Measurements from ENCODE around the gene BPIFA3.

Gene BPIFA3

GRCh38 chr20:33217052-33217451 lies at the start of gene BPIFA3:
BPIFA3 (plus strand) TSS chr20:33217352; CDS start chr20:33217537, 185 bp downstream.
- no peak for TF ChIP-seq ZFX (IDR thresholded peaks at IDR 0.05)
- TF ChIP-seq CTCF (conservative IDR thresholded peaks at IDR 0.05), result no peak
- H3K27ac ChIP-seq, result no peak within 1 kb of the TSS

- TF ChIP-seq CTCF (conservative IDR thresholded peaks at IDR 0.05) (no peak), ZFX (IDR thresholded peaks at IDR 0.05) (no peak)
Measured at GRCh38 chr20:33167859-33168258, 49.3 kb upstream of the BPIFA3 start, which contains the start of gene BPIFA2. BPIFA2 (plus strand) TSS chr20:33168159; CDS start chr20:33169146, 987 bp downstream.

GRCh38 chr20:33169176-33169794 lies 47.9 kb upstream of the BPIFA3 start:
- TF ChIP-seq ZFX (IDR thresholded peaks at IDR 0.05) (no peak), CTCF (conservative IDR thresholded peaks at IDR 0.05) (peak; percentile 83)
- no peak overlapping the region for H3K27ac ChIP-seq

More at GRCh38 chr20:33167859-33168258, 49.3 kb upstream of the BPIFA3 start, which contains the start of gene BPIFA2:
- no peak within 1 kb of the TSS for H3K27ac ChIP-seq

- no peak overlapping the region for H3K27ac ChIP-seq
Measured at GRCh38 chr20:33172781-33173180, 44.4 kb upstream of the BPIFA3 start.

GRCh38 chr20:33175123-33175522 lies 42.0 kb upstream of the BPIFA3 start:
- no peak overlapping the region for H3K27ac ChIP-seq
- no peak for TF ChIP-seq CTCF (conservative IDR thresholded peaks at IDR 0.05)
- TF ChIP-seq ZFX (IDR thresholded peaks at IDR 0.05), result no peak

More at GRCh38 chr20:33172781-33173180, 44.4 kb upstream of the BPIFA3 start:
- TF ChIP-seq ZFX (IDR thresholded peaks at IDR 0.05) (no peak), CTCF (conservative IDR thresholded peaks at IDR 0.05) (no peak)

DNA sequence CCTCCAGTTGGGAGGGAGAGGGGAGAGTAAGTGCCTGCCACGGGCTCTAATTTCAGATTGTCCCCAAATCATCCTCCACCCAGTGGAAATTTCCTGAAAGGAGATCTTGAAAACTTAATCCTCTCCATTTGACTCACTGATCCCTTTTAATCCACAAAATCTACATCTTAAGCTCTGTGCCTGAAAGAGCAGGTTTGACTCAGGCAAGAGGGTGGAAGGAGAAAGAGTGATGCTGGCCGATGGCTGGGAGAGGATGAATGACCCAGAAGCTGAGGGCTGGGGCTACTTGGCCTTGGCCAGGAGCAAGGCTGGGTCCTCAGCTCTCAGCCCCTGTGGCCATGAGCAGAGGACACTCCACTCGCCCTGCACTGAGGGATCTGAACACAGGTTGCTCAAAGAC lies 41.1 kb upstream of the BPIFA3 start:
- TF ChIP-seq CTCF (conservative IDR thresholded peaks at IDR 0.05), result no peak
- TF ChIP-seq ZFX (IDR thresholded peaks at IDR 0.05), result no peak
- H3K27ac ChIP-seq, result no peak overlapping the region

DNA sequence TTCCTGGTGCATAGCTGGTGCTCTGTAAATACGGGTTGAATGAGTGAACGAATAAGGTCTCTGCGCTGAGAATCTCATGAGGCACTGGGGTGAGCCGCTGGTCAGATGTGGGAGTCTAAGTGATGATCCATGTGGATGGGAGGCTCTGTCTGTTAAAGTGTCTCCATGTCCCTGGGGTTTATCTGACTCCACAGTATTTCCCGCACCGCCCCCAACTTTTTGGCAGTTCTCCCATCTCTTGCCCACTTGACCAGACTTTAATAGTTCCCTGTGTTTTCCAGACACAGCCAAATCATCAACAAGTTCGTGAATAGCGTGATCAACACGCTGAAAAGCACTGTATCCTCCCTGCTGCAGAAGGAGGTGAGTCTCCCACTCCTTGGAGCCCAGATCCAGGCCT lies 39.3 kb upstream of the BPIFA3 start:
- TF ChIP-seq CTCF (conservative IDR thresholded peaks at IDR 0.05), result no peak
- no peak for TF ChIP-seq ZFX (IDR thresholded peaks at IDR 0.05)

More for the DNA sequence above, 39.3 kb upstream of the BPIFA3 start:
- H3K27ac ChIP-seq, result no peak overlapping the region
